Thoracic aorta (tissue), 2 donors: Measurements from ENCODE around the gene CLDN5. TPM values are rescaled to one million over a fixed set of nuclear protein-coding genes. Genes with fewer than 3 reads are reported as not detected.

Source experiments
- ATAC-seq: fragments of 150-250 bp; one replicate; pipeline ENCODE4 v1.8.0; 2017; ENCODE audit warnings: low read depth; ENCODE audit not compliant: insufficient number of reproducible peaks, low FRiP score
- DNase-seq: peaks from one replicate; pipeline ENCODE4 v3.0.0-alpha.2; 2020; ENCODE audit warnings: low spot score
- H3K27ac ChIP-seq, 2 donors: fragments of 200-600 bp; sonication (generic); 1 replicate in 1 of 2; 2 replicates in 1 of 2; pipeline ENCODE4 v1.5.1; 2016; ENCODE audit warnings: mild to moderate bottlenecking in 2 of 2, moderate library complexity in 2 of 2
- H3K27me3 ChIP-seq: fragments of 200-600 bp; sonication (generic); replicated peaks from 2 replicates; pipeline ENCODE4 v1.6.0; 2016; ENCODE audit warnings: mild to moderate bottlenecking; ENCODE audit not compliant: insufficient read depth
- H3K36me3 ChIP-seq: fragments of 200-600 bp; sonication (generic); one replicate; pipeline ENCODE4 v1.5.1; 2016
- H3K4me1 ChIP-seq, 2 donors: fragments of 200-600 bp; sonication (generic); 1 replicate in 1 of 2; 2 replicates in 1 of 2; pipeline versions ENCODE4 v1.5.1 to v1.6.0; 2016; ENCODE audit warnings: low read depth in 2 of 2, mild to moderate bottlenecking in 1 of 2; ENCODE audit not compliant: control insufficient read depth in 1 of 2
- H3K4me3 ChIP-seq: fragments of 200-600 bp; sonication (generic); 2 replicates; pipeline ENCODE4 v1.5.1; 2016; ENCODE audit warnings: mild to moderate bottlenecking
- H3K9me3 ChIP-seq: fragments of 200-600 bp; sonication (generic); 2 replicates; pipeline ENCODE4 v1.5.1; 2016
- total RNA-seq, 2 donors: library from RNA; depleted of rRNA; stranded (reverse); fragments of >200 nt; gene quantifications; one replicate each; pipeline versions ENCODE4 v1.1.0 to v1.2.3, GENCODE V29; 2016
- TF ChIP-seq, protein P1 (sequence below): fragments of 200-600 bp; sonication (generic); IDR thresholded peaks from one replicate; pipeline ENCODE4 v1.5.1; 2019; ENCODE audit warnings: antibody characterized with exemption

CLDN5 gene
- total RNA-seq, 2 donors from 2014 or later: 41.0 to 68.0 TPM

DNA sequence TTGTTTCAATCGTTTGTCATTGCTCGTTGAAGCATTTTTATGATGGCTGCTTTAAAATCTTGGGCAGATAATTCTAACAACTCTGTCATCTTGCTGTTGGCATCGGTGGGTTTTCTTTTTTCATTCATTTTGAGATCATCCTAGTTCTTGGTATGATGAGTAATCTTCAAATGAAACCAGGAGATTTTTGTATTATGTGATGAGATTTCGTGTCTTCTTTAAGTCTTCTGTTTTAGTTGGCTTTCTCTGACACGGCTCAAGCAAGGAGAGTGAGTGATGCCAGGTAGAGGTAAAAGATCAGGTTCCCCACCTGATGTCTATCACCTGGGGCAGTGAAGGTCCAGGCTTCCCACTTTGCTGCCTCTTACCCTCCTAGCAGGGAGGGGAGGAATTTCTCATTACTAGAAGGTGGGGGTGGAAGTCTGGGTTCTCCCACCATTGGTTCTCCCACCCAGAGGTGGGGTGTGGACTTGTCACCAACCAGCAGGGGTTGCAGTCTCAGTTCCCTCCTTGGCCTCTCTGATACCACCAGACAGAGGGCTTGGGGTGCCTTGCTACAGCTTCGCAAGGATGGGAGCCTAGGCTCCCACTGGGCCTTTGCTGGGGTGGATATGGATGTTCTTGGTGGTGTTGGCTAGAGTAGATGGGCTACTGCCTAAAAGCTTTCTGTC is 31.6 kb downstream of the CLDN5 start:
- TF ChIP-seq, protein P1, sequence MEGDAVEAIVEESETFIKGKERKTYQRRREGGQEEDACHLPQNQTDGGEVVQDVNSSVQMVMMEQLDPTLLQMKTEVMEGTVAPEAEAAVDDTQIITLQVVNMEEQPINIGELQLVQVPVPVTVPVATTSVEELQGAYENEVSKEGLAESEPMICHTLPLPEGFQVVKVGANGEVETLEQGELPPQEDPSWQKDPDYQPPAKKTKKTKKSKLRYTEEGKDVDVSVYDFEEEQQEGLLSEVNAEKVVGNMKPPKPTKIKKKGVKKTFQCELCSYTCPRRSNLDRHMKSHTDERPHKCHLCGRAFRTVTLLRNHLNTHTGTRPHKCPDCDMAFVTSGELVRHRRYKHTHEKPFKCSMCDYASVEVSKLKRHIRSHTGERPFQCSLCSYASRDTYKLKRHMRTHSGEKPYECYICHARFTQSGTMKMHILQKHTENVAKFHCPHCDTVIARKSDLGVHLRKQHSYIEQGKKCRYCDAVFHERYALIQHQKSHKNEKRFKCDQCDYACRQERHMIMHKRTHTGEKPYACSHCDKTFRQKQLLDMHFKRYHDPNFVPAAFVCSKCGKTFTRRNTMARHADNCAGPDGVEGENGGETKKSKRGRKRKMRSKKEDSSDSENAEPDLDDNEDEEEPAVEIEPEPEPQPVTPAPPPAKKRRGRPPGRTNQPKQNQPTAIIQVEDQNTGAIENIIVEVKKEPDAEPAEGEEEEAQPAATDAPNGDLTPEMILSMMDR: no peak
- ATAC-seq: no peak
- Histone ChIP-seq H3K27ac (no peak overlapping the region), H3K9me3 (no peaks in the 10 kb centered on the region), H3K4me3 (no peak overlapping the region), H3K4me1 (peaks cover 0 to 7% of the 10 kb centered on the region in 2 donors), H3K36me3 (no peaks in the 10 kb centered on the region), H3K27me3 (no peaks in the 10 kb centered on the region)
- DNase-seq: no peak

DNA sequence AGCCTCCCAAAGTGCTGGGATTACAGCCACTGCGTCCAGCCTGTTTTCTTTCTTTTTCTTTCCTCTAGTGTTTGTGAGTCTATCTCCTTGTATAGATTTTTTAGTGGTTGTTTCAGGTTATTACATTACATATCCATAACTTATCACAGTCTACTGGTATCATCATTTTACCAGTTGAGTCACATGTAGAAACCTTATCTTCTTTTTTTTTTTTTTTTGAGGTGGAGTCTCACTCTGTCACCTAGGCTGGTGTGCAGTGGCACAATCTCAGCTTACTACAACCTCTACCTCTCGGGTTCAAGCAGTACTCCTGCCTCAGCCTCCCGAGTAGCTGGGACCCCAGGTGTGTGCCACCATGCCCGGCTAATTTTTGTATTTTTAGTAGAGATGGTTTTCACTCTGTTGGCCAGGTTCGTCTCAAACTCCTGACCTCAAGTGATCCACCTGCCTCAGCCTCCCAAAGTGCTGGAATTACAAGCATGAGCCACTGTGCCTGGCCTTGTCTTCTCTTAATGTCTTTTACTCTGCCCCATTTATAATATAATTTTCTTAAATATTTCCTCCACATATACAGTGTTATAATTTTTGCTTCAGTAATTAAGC is 33.5 kb downstream of the CLDN5 start:
- no peak overlapping the region for H3K27ac ChIP-seq
- no peak overlapping the region for H3K4me3 ChIP-seq
- ATAC-seq (no peak), DNase-seq (no peak)
- no peaks in the 10 kb centered on the region for H3K27me3 ChIP-seq
- peaks cover 0 to 7% of the 10 kb centered on the region in 2 donors for H3K4me1 ChIP-seq
- no peaks in the 10 kb centered on the region for H3K36me3 ChIP-seq
- TF ChIP-seq, protein P1: no peak
- H3K9me3 ChIP-seq: no peaks in the 10 kb centered on the region

DNA sequence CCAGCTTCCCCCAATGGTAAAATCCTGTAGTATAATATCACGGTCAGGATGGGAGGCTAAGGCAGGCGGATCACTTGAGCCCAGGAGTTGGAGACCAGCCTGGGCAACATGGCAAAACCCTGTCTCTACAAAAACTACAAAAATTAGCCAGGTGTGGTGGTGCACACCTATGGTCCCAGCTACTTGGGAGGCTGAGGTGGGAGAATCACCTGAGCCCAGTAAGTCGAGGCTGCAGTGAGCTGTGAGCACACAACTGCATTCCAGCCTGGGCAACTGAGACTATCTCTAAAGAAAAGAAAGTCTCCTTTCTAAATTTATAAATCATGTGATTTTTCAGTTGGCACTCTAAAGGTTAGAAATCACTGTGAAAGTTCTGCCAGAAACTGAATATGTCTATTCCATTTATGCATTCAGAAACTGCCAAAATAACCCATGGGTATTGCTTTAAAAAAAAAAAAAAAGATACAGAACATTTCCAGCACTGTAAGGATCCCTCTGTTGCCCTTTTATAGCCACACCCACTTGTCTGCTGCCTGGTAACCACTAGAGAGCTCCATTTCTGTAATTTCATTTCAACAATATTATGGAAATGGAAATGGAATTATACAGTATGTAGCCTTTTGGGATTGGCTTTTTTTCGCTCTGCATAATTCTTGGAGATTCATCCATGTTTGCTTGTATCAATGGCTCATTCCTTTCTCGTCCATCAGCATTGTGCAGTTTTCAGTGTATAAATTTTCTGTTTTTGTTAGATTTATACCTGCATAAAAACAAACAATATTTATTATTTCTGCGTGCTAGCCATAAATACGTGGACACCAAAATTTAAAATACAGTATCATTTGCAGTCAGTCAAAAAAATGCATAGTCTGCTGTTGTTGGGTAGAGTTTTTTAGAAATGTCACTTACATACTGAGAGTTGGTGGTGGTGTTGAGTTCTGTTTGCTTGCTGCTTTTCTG is 35.0 kb downstream of the CLDN5 start:
- DNase-seq: no peak
- no peak for ATAC-seq
- no peak overlapping the region for H3K27ac ChIP-seq
- peaks cover 0 to 7% of the 10 kb centered on the region in 2 donors for H3K4me1 ChIP-seq
- H3K9me3 ChIP-seq: no peaks in the 10 kb centered on the region
- H3K36me3 ChIP-seq: no peaks in the 10 kb centered on the region
- no peaks in the 10 kb centered on the region for H3K27me3 ChIP-seq
- H3K4me3 ChIP-seq: no peak overlapping the region
- TF ChIP-seq, protein P1: no peak

DNA sequence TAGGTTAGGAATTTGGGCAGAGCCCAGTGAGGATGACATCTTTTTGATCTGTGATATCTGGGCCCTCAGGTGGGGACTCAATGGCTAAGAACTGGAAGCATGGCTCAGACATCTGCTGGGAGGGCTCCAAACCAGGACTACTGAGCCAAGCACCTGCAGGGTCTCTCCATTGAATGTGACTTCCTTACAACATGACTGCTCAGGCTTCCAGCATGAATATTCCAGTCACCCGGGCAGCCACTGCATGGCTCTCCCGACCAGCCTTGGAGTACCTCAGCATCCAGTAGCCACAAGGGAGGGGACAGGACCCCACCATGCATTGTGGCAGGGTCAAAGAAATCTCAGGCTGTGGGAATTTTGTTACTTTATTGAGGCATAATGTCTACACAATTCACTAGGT is 35.9 kb downstream of the CLDN5 start:
- Histone ChIP-seq H3K4me3 (no peak overlapping the region), H3K9me3 (no peaks in the 10 kb centered on the region), H3K36me3 (no peaks in the 10 kb centered on the region), H3K27me3 (no peaks in the 10 kb centered on the region), H3K4me1 (peaks cover 0 to 7% of the 10 kb centered on the region in 2 donors), H3K27ac (no peak overlapping the region)
- DNase-seq (no peak), ATAC-seq (no peak)
- TF ChIP-seq, protein P1: no peak
